GM12878 (cell line): Measurements from ENCODE around the gene RRP1B. TPM values are rescaled to one million over a fixed set of nuclear protein-coding genes. Genes with fewer than 3 reads are reported as not detected.

Experiments
- IKZF1 ChIP-seq: fragments of 450-650 bp; conservative IDR thresholded peaks from 2 replicates; pipeline ENCODE4 v1.6.1; 2017; ENCODE audit warnings: antibody characterized with exemption, mild to moderate bottlenecking
- LARP7 ChIP-seq: fragments of 450-650 bp; IDR thresholded peaks from 2 replicates; pipeline ENCODE4 v1.6.1; 2017; ENCODE audit warnings: mild to moderate bottlenecking
- MEF2A ChIP-seq: IDR thresholded peaks from 2 replicates; pipeline ENCODE4 v1.6.1; 2011; ENCODE audit warnings: low read depth, mild to moderate bottlenecking, low read length, moderate library complexity; ENCODE audit not compliant: insufficient read depth
- MLLT1 ChIP-seq: fragments of 450-650 bp; IDR thresholded peaks from 2 replicates; pipeline ENCODE4 v1.6.1; 2016; ENCODE audit warnings: mild to moderate bottlenecking
- PRDM15 ChIP-seq: fragments of 450-650 bp; formaldehyde crosslinking; IDR thresholded peaks from 2 replicates; pipeline ENCODE4 v1.4.0; 2020; ENCODE audit warnings: mild to moderate bottlenecking, moderate library complexity
- RAD21 ChIP-seq: IDR thresholded peaks from 2 replicates; pipeline ENCODE4 v1.6.1; 2011; ENCODE audit warnings: mild to moderate bottlenecking, low read depth, low read length, moderate library complexity; ENCODE audit not compliant: insufficient read depth
- RUNX3 ChIP-seq: IDR thresholded peaks from 2 replicates; pipeline ENCODE4 v1.6.1; 2012; ENCODE audit warnings: low read length, inconsistent platforms
- SMARCA5 ChIP-seq: fragments of 450-650 bp; IDR thresholded peaks from 2 replicates; pipeline ENCODE4 v1.6.1; 2017; ENCODE audit warnings: mild to moderate bottlenecking
- WRNIP1 ChIP-seq: IDR thresholded peaks from 2 replicates; pipeline ENCODE4 v1.6.1; 2011; ENCODE audit warnings: low read depth, low read length, improper control_type of control experiment, borderline replicate concordance
- YY1 ChIP-seq: IDR thresholded peaks from 2 replicates; pipeline ENCODE4 v1.6.1; 2011; ENCODE audit warnings: low read depth, mild to moderate bottlenecking, low read length
- polyA plus RNA-seq, 11 experiments: library from polyadenylated mRNA; depleted of rRNA in 4 of 11; unstranded in 6 of 11; stranded (reverse) in 5 of 11; fragments of >200 nt; fragmentation: Nextera tagmentation in 4 of 11; fragmentation: Illumina TruSeq in 1 of 11; extraction: Ambion mirVana in 4 of 11; extraction: Trizol in 1 of 11; gene quantifications; 1 replicate in 1 of 11; 2 replicates in 10 of 11; pipeline versions ENCODE4 v1.2.1 to v1.2.3, GENCODE V29; 2011 to 2016; ENCODE audit warnings: inconsistent platforms in 2 of 11, missing spikeins in 2 of 11, low read depth in 1 of 11
- total RNA-seq, 4 experiments: library from RNA; depleted of rRNA in 3 of 4; stranded (reverse); fragments of >200 nt in 3 of 4; fragmentation: Illumina TruSeq in 1 of 4; extraction: Trizol in 1 of 4; gene quantifications; 2 replicates each; pipeline versions ENCODE4 v1.2.1 to v1.2.3, GENCODE V29; 2013 to 2021

Gene RRP1B
- total and polyA plus RNA-seq, 10 of the 15 experiments (the other 5 are each of a cell fraction or from before 2014, with no cell fraction given), result 8.1 to 57.4 (median 38.1) TPM

- peak; percentile 79; the same call in 1 of the 2 replicates for TF ChIP-seq YY1
- no peak for TF ChIP-seq RAD21
- TF ChIP-seq RUNX3, result 0 out of 2 replicates have a peak, but pooled peaks have one; percentile 19
- no peak for TF ChIP-seq LARP7
- TF ChIP-seq PRDM15, result no peak
- no peak for TF ChIP-seq SMARCA5
- no peak for TF ChIP-seq MEF2A
- 0 out of 2 replicates have a peak, but pooled peaks have one; percentile 53 for TF ChIP-seq MLLT1
- TF ChIP-seq IKZF1, result no peak
- no peak for TF ChIP-seq WRNIP1
- TF ChIP-seq, all 136 proteins: peak for 5
These were observed 3.7 kb downstream of the RRP1B start (continued) for GRCh38 chr21:43663033-43663432.
